Stimulated activated CD8-positive, alpha-beta memory T cell treated with anti-CD3 and anti-CD28 coated beads, Interleukin-12 subunit alpha, Interleukin-12 subunit beta, amount 100 ng/mL, for 1 hour (primary cell): ENCODE data around the gene ATP11A.

Experiments
- DNase-seq: peaks from one replicate; pipeline ENCODE4 v3.0.0-alpha.2; 2020; ENCODE audit warnings: low read depth

Gene ATP11A

GRCh38 chr13:112710855-112711527 is 21.2 kb downstream of the ATP11A start:
- no peak for DNase-seq

- DNase-seq: no peak
These were observed 21.9 kb downstream of the ATP11A start for GRCh38 chr13:112711528-112712265.

- no peak for DNase-seq
These were observed 22.8 kb downstream of the ATP11A start for GRCh38 chr13:112712451-112713207.

GRCh38 chr13:112713517-112714253 is 23.8 kb downstream of the ATP11A start:
- DNase-seq: no peak

GRCh38 chr13:112714376-112715174 is 24.7 kb downstream of the ATP11A start:
- DNase-seq: no peak

- DNase-seq: no peak
These were observed 25.4 kb downstream of the ATP11A start for GRCh38 chr13:112715210-112715609.

GRCh38 chr13:112715715-112716460 is 26.1 kb downstream of the ATP11A start:
- no peak for DNase-seq

- DNase-seq: no peak
These were observed 26.6 kb downstream of the ATP11A start for GRCh38 chr13:112716461-112716820.

GRCh38 chr13:112716841-112717520 is 27.1 kb downstream of the ATP11A start:
- no peak for DNase-seq

GRCh38 chr13:112718318-112718717 is 28.5 kb downstream of the ATP11A start:
- no peak for DNase-seq

GRCh38 chr13:112719016-112719415 is 29.2 kb downstream of the ATP11A start:
- DNase-seq: no peak

- DNase-seq: no peak
These were observed 29.7 kb downstream of the ATP11A start for GRCh38 chr13:112719556-112719955.

GRCh38 chr13:112720251-112720650 is 30.4 kb downstream of the ATP11A start:
- no peak for DNase-seq

- no peak for DNase-seq
These were observed 31.0 kb downstream of the ATP11A start for GRCh38 chr13:112720814-112721197.

- DNase-seq: no peak
These were observed 31.6 kb downstream of the ATP11A start for GRCh38 chr13:112721198-112722104.

GRCh38 chr13:112722433-112723263 is 32.8 kb downstream of the ATP11A start:
- no peak for DNase-seq

GRCh38 chr13:112723771-112724170 is 33.9 kb downstream of the ATP11A start:
- no peak for DNase-seq

GRCh38 chr13:112724788-112725345 is 35.0 kb downstream of the ATP11A start:
- DNase-seq: no peak
